Thyroid gland (tissue), 4 donors: ENCODE data around the gene PARD3B.

ENCODE experiments used
- CTCF ChIP-seq, 6 experiments: fragments of 200-600 bp in 3 of 6; fragments of 450-650 bp in 3 of 6; sonication (generic) in 3 of 6; IDR thresholded peaks; one replicate each; pipeline ENCODE4 v1.5.1; 2016 to 2019; ENCODE audit warnings: antibody characterized with exemption in 6 of 6, mild to moderate bottlenecking in 2 of 6, inconsistent platforms in 1 of 6, moderate library complexity in 1 of 6
- POLR2A ChIP-seq, 2 donors: fragments of 450-650 bp; IDR thresholded peaks; one replicate each; pipeline ENCODE4 v1.6.1; 2017; ENCODE audit warnings: antibody characterized with exemption in 2 of 2, mild to moderate bottlenecking in 2 of 2, moderate library complexity in 1 of 2

DNA sequence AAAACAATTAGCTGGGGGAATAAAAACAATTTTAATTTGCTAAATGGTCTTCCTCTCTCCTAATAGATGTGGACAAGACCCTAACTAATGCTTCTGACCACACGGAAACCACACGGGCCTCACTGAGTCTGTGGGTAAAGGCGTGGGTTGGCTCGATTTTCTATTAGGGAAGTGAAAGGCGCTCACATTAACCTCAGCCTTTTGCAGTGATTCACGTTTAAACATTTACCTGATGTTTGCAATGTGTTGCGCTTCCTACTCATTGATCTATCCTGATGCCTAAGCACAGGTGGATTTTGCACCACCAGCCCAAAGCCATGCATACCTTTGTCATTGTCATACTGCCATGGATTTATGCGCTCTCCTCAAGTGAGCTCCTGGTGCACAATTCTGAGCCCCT is 1101.4 kb downstream of the PARD3B start:
- no peak for TF ChIP-seq CTCF (IDR thresholded peaks at IDR 0.05)
- TF ChIP-seq POLR2A (IDR thresholded peaks at IDR 0.05): no peak
